Measurements from ENCODE around the gene PCDH17. TPM values are rescaled to one million over a fixed set of nuclear protein-coding genes. Genes with fewer than 3 reads are reported as not detected.

The PCDH17 gene
- total RNA-seq, 1 donor from 2014 or later, result 51.8 TPM

DNA sequence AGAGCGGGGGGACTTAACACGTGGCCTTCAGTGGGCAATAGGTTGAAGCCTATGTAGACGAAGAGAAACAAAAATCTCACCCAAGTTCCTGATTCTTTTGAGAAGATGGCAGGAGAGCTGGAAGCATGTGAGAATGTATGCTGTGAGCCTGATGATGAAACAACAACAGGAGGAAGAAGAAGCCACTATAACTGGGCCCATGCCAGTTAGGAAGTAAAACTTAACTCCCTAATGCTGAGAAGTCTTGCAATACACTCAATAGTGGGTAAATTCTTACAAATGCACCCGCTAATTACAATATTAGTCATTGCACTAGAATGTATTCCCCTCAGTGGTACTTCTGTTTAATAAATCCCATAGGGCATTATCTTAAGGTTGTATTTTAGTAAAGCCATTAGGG is 9.1 kb downstream of the PCDH17 start:
- peaks cover 4% of the 10 kb centered on the region for H3K36me3 Mint-ChIP-seq (ENCODE audit: unreplicated experiment)
- H3K4me1 Mint-ChIP-seq (ENCODE audit: low read depth, unreplicated experiment), result peaks cover 14% of the 10 kb centered on the region

GRCh38 chr13:57641051-57641450 is 9.5 kb downstream of the PCDH17 start:
- Mint-ChIP-seq H3K36me3 (ENCODE audit: unreplicated experiment) (peaks cover 2% of the 10 kb centered on the region), H3K27me3 (ENCODE audit: unreplicated experiment) (peaks cover 1% of the 10 kb centered on the region), H3K4me1 (ENCODE audit: low read depth, unreplicated experiment) (peaks cover 12% of the 10 kb centered on the region), H3K4me3 (ENCODE audit: unreplicated experiment) (no peak overlapping the region), H3K9me3 (ENCODE audit: unreplicated experiment) (no peaks in the 10 kb centered on the region), H3K27ac (ENCODE audit: unreplicated experiment) (no peak overlapping the region)
- DNase-seq, result no peak
- TF ChIP-seq CTCF (IDR thresholded peaks at IDR 0.05; ENCODE audit: partially characterized antibody, unreplicated experiment), result no peak

More for the DNA sequence above, 9.1 kb downstream of the PCDH17 start:
- DNase-seq, result no peak
- no peak overlapping the region for H3K4me3 Mint-ChIP-seq (ENCODE audit: unreplicated experiment)
- TF ChIP-seq CTCF (IDR thresholded peaks at IDR 0.05; ENCODE audit: partially characterized antibody, unreplicated experiment), result no peak
- no peaks in the 10 kb centered on the region for H3K9me3 Mint-ChIP-seq (ENCODE audit: unreplicated experiment)
- no peak overlapping the region for H3K27ac Mint-ChIP-seq (ENCODE audit: unreplicated experiment)
- peaks cover 2% of the 10 kb centered on the region for H3K27me3 Mint-ChIP-seq (ENCODE audit: unreplicated experiment)

DNA sequence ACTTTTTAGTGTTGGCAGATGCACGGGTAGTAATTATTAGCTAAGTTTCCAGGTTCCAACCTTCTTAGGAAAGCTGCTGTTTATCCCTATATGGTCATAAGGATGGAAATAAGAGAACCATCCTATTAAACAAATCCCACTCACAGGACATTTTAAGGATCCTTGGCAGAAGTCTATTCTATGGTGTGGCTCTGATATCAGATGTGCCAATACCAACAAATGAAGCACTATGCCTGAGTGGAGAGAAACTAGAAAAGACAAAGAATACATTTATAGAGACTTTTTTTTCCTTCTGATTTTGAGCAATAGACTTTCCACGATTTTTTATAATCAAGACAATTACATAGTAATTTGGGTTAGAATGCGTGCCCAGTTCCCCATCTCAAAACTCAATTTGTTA is 12.6 kb downstream of the PCDH17 start:
- Mint-ChIP-seq H3K9me3 (ENCODE audit: unreplicated experiment) (no peaks in the 10 kb centered on the region), H3K27me3 (ENCODE audit: unreplicated experiment) (no peaks in the 10 kb centered on the region), H3K4me1 (ENCODE audit: low read depth, unreplicated experiment) (no peaks in the 10 kb centered on the region), H3K27ac (ENCODE audit: unreplicated experiment) (no peak overlapping the region), H3K4me3 (ENCODE audit: unreplicated experiment) (no peak overlapping the region), H3K36me3 (ENCODE audit: unreplicated experiment) (no peaks in the 10 kb centered on the region)
- TF ChIP-seq CTCF (IDR thresholded peaks at IDR 0.05; ENCODE audit: partially characterized antibody, unreplicated experiment), result no peak
- DNase-seq, result no peak

- H3K36me3 Mint-ChIP-seq (ENCODE audit: unreplicated experiment), result no peaks in the 10 kb centered on the region
- no peak for DNase-seq
- no peak overlapping the region for H3K4me3 Mint-ChIP-seq (ENCODE audit: unreplicated experiment)
- H3K27me3 Mint-ChIP-seq (ENCODE audit: unreplicated experiment), result peaks cover 4% of the 10 kb centered on the region
- peak overlapping the region; percentile 55 for H3K27ac Mint-ChIP-seq (ENCODE audit: unreplicated experiment)
- H3K9me3 Mint-ChIP-seq (ENCODE audit: unreplicated experiment), result no peaks in the 10 kb centered on the region
- H3K4me1 Mint-ChIP-seq (ENCODE audit: low read depth, unreplicated experiment), result no peaks in the 10 kb centered on the region
- TF ChIP-seq CTCF (IDR thresholded peaks at IDR 0.05; ENCODE audit: partially characterized antibody, unreplicated experiment), result no peak
These were observed 21.9 kb downstream of the PCDH17 start for GRCh38 chr13:57653229-57653989.

GRCh38 chr13:57665481-57665880 is 33.9 kb downstream of the PCDH17 start:
- no peaks in the 10 kb centered on the region for H3K27me3 Mint-ChIP-seq (ENCODE audit: unreplicated experiment)
- H3K36me3 Mint-ChIP-seq (ENCODE audit: unreplicated experiment), result no peaks in the 10 kb centered on the region
- no peaks in the 10 kb centered on the region for H3K9me3 Mint-ChIP-seq (ENCODE audit: unreplicated experiment)
- H3K27ac Mint-ChIP-seq (ENCODE audit: unreplicated experiment), result no peak overlapping the region
- no peaks in the 10 kb centered on the region for H3K4me1 Mint-ChIP-seq (ENCODE audit: low read depth, unreplicated experiment)
- DNase-seq, result no peak
- no peak overlapping the region for H3K4me3 Mint-ChIP-seq (ENCODE audit: unreplicated experiment)
- TF ChIP-seq CTCF (IDR thresholded peaks at IDR 0.05; ENCODE audit: partially characterized antibody, unreplicated experiment), result no peak
